ENCODE results near the gene ZNF770.

Gene ZNF770

DNA sequence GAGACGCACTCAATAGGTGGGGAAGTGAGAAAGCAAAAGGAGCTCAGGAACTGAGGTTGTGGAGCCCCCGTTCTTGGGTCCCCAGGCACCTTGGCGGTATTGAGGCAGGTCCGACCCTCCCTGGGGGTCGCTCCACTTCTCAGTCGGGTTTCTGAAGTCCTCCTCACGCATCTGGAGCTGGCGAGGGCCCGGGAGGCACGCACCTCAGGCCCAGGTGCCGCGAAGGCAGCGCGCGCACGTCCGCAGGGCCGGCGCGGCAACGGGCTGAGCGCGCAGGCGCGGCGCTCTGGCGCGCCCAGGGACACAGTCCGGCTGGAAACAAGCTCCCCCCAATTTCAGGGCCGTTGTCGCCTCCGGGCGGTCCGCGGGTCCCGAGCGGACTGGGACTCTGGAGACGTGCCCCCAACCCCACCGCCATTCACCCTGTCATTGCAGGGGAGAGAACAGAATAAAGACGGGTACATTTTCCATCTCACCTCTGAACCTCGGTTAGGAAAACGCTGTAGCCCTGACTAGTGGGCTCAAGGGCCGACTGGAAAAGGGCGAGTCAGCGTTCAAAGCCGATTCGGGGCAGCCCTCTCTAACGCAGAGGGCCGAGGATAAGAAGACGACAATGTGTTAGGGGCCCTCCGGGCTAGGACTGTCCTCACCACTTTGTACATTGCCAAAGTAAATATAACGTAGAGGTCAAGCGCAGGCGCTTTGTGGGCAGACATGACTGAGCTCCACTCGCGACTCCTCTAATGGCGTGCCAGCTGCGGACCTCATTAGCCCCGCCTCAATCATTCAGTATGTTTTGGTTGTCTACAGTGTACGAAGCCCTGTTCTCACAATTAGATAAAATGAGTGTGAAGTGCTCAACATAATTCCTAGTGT is at the start of gene ZNF770:
ZNF770 (minus strand) TSS at position 261 of the 876 bp plus-strand sequence. CDS start 4,853 bp downstream, outside the sequence.
- in situ Hi-C loops (cut with HindIII; ENCODE audit: low sequenced_read_pairs): no loop called here

DNA sequence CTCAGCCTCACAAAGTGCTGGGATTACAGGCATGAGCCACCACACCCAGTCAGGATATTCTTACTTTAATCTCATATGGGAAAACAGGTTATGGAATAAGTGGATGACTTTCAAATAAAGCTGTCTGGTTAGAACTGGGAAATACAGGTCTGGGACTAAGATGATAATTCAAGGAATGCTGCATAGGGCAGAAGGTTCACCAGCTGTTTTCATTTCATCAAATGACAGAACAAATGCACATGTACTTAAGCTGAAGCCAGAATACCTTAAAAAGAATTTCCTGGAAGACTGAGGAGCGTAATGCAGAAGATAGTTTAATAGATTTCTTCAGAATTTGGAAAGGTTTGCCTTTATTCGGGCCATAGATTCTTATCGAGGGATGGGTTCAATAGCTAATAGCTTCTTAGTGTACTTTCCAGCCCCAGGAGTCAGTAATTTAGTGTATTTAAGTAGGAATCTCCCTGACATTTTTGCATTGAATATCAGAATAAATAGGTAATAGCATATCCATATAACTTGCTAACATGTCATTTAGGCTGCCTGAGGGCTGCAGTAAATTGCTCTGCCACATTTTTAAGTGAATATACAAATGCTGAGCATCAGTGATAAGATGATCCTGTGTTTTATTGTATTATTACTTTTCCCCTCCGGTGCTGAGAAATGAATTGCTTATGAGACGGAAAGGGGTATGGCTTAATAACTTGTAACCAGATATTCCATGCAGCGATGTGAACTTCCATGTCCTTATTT is 40.3 kb upstream of the ZNF770 start:
- in situ Hi-C loops (cut with HindIII; ENCODE audit: low sequenced_read_pairs): no loop called here

GRCh38 chr15:35023804-35024203 is 35.7 kb upstream of the ZNF770 start:
- in situ Hi-C loops (cut with HindIII; ENCODE audit: low sequenced_read_pairs): no loop called here

- in situ Hi-C loops (cut with HindIII; ENCODE audit: low sequenced_read_pairs): no loop called here
These were observed 32.9 kb upstream of the ZNF770 start for GRCh38 chr15:35020974-35021373.

- in situ Hi-C loops (cut with HindIII; ENCODE audit: low sequenced_read_pairs): no loop called here
These were observed 31.6 kb upstream of the ZNF770 start for GRCh38 chr15:35019404-35020327.

GRCh38 chr15:35014241-35014640 is 26.2 kb upstream of the ZNF770 start:
- in situ Hi-C loops (cut with HindIII; ENCODE audit: low sequenced_read_pairs): no loop called here

- in situ Hi-C loops (cut with HindIII; ENCODE audit: low sequenced_read_pairs): no loop called here
These were observed 25.3 kb upstream of the ZNF770 start for GRCh38 chr15:35013370-35013769.

DNA sequence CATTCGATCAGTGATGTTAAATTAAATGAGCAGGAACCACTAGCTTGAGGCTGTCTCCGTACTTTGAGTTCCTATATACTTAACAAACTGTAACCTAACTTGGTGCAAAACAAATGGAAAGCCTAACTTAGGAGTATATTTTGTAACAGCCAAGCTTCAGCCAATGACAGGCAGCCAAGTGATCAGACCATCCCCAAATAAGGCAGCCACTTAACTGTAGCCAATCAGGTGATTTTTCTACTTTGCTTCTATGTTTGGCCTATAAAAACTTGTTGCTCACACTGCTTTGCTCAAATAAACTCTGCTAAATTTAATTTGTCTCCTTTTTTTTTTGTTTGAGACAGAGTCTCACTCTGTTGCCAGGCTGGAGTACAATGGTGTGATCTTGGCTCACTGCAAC is 19.3 kb upstream of the ZNF770 start:
- in situ Hi-C loops (cut with HindIII; ENCODE audit: low sequenced_read_pairs): no loop called here

- in situ Hi-C loops (cut with HindIII; ENCODE audit: low sequenced_read_pairs): no loop called here
These were observed 17.8 kb upstream of the ZNF770 start for GRCh38 chr15:35005933-35006332.

- in situ Hi-C loops (cut with HindIII; ENCODE audit: low sequenced_read_pairs): no loop called here
These were observed 15.8 kb upstream of the ZNF770 start for GRCh38 chr15:35003928-35004327.

DNA sequence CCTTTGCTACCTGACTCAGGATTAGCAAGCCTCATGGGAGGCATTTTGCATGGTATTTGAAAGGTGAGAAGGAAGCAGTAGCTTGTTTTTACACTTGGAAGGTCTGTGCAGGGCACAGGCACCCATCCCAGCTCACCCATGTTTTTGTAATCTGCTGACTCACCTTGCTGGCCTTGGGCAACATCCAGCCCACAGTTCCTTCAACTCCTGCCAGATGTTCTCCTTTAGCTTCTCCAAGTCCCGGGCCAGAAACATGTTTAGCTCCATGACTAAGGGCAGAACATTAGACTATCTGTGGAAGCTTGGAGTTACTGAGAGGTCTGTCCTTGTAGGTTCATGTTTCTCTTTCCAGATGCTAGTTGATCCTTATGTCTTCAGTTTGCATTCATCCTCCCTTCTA is 12.4 kb upstream of the ZNF770 start:
- in situ Hi-C loops (cut with HindIII; ENCODE audit: low sequenced_read_pairs): no loop called here

DNA sequence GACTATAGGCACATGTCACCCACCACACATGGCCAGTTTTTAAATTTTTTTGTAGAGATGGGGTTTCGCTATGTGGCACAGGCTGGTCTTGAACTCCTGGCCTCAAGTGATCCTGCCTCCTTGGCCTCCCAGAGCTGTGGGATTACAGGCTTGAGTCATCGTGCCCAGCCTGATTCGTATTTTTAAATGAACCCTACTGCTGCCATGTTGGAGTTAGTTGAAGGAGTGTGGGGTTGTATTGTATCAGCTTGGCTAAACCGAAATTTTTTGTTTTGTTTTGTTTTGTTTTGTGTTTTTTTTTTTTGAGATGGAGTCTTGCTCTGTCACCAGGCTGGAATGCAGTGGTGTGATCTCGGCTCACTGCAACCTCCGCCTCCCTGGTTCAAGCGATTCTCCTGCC is 11.8 kb upstream of the ZNF770 start:
- in situ Hi-C loops (cut with HindIII; ENCODE audit: low sequenced_read_pairs): no loop called here

GRCh38 chr15:34994925-34995324 is 6.8 kb upstream of the ZNF770 start:
- in situ Hi-C loops (cut with HindIII; ENCODE audit: low sequenced_read_pairs): no loop called here

GRCh38 chr15:34993877-34994276 is 5.8 kb upstream of the ZNF770 start:
- in situ Hi-C loops (cut with HindIII; ENCODE audit: low sequenced_read_pairs): no loop called here

- in situ Hi-C loops (cut with HindIII; ENCODE audit: low sequenced_read_pairs): no loop called here
These were observed 5.3 kb upstream of the ZNF770 start for GRCh38 chr15:34993412-34993811.

DNA sequence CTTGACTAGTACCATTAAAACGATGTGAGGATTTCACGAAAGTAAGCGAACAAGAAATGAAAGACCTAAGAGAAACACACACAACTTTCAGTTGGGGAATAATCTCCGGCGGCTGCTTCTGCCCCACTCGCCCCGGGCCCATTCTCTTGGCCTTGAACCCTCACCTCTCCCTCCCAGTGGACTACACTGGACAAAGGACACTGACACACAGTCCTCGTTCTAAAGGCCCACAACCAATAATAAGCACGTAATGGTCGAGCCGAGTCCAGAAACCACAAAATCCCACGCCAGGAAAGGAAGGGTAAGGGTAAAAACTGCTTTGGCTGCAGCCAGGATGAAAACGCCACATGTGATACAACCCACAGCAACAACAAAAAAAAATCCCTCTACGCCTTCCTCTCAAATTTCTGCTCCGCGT is 469 bp downstream of the ZNF770 start:
- in situ Hi-C loops (cut with HindIII; ENCODE audit: low sequenced_read_pairs): no loop called here

- in situ Hi-C loops (cut with HindIII; ENCODE audit: low sequenced_read_pairs): no loop called here
These were observed 1.2 kb downstream of the ZNF770 start for GRCh38 chr15:34986771-34987480.

- in situ Hi-C loops (cut with HindIII; ENCODE audit: low sequenced_read_pairs): no loop called here
These were observed 1.8 kb downstream of the ZNF770 start for GRCh38 chr15:34986326-34986725.

DNA sequence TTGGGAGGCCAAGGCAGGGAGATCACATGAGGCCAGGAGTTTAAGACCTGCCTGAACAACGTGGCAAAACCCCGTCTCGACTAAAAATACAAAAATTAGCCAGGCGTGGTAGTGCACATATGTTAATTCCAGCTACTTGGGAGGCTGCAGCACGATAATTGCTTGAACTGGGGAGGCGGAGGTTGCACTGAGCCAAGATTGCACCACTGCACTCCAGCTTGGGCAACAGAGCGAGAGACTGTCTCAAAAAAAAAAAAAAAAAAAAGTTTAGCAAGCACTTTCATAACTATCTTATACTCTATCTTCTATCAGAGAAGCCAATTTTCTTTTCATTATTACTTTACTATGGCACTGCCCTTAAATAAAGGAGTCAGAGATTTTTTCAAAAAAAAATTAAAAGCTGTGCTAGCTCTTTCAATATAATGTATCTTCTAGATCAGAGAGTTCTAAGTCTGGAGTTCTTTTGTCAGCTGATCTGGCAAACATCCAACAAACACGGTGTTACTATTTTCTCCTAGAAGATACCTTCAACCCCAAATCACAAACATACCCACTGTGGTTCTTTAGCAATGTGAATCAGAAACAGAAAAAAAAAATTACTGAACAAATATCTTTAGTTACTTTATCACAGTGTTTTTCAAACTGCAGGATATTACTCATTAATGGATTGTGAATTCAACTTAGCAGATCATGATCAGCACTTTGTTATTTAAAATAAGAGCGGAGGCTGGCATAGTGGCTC is 3.0 kb downstream of the ZNF770 start:
- in situ Hi-C loops (cut with HindIII; ENCODE audit: low sequenced_read_pairs): no loop called here

DNA sequence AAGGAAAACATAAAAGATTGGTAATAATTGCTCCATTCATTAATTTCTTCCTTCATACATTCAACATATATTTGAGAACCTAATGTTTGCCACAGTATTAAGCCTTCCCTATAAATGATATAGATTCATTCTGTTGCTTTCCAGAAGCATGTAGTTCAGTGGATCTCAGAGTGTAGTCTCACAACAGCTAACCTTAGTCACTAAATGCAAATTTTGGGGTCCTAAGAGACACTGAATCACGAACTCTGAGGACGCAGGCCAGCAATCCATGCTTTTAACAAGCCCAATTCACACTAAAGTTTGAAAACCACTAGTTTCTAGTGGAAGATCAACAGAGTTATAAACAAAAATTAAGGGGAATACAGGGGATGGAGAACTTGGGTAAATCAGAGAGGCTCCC is 11.3 kb downstream of the ZNF770 start:
- in situ Hi-C loops (cut with HindIII; ENCODE audit: low sequenced_read_pairs): no loop called here

Data from endothelial cell of hepatic sinusoid (primary cell).